ENCODE data around the gene BNC2. TPM values are rescaled to one million over a fixed set of nuclear protein-coding genes. Genes with fewer than 3 reads are reported as not detected.

BNC2 gene
- total and polyA plus RNA-seq, 5 donors from 2014 or later: not detected

DNA sequence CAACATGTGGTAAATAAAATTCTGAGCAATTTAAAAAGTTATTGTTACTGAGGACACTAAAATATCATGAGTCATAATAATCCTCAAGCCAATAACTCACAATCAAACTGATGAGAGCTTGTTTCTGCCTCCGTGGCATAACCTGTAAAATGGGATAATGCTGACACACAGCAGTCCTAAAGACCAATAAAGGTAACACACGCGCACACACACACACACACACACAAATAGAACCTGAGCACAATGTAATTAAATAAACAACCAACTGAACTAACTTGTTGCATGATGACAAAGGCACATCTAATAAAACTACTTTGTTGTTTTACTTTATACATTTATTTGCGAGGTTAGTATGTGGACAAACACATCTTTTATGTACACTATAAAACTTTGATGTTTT, 358.2 kb downstream of the BNC2 start:
- Histone ChIP-seq H3K4me3 (ENCODE audit: low read depth, low read length) (no peak overlapping the region), H3K36me3 (ENCODE audit: control insufficient read depth, insufficient read depth, low read length) (no peaks in the 10 kb centered on the region), H3K27ac (ENCODE audit: insufficient read depth, low read length, poor library complexity, severe bottlenecking) (no peak overlapping the region), H3K27me3 (ENCODE audit: control insufficient read depth, insufficient read depth, low read length) (no peaks in the 10 kb centered on the region), H3K9me3 (ENCODE audit: control insufficient read depth in 2 of 2, low read length in 2 of 2) (no peaks in the 10 kb centered on the region), H3K4me1 (ENCODE audit: control insufficient read depth, insufficient read depth, low read length, poor library complexity, severe bottlenecking) (no peaks in the 10 kb centered on the region)
- Mint-ChIP-seq H3K4me3 (no peak overlapping the region), H3K9me3 (peaks cover 0 to 7% (median 0%) of the 10 kb centered on the region in 7 donors), H3K27ac (no peak overlapping the region), H3K27me3 (no peaks in the 10 kb centered on the region), H3K36me3 (no peaks in the 10 kb centered on the region), H3K4me1 (no peaks in the 10 kb centered on the region)
- ATAC-seq (ENCODE audit: low read depth in 2 of 2) (no peak), DNase-seq (no peak)

DNA sequence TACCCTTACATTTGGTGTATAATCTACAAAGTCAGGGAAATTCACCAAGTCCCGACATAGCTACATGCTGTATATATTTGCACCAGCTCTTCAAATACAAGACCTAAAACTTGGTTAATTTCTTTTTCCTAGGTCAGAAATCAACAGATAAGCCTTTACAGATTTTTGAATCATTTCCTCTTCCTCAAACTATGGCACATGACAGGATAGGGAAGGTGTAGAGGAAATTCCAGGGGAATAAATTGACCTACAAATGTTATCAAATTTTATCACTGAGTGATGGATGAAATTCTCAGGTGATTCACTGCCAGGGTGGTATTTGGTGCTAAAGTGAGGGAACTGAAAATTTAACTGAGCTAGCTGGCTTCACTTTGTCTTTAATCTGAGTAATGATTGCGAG, 360.0 kb downstream of the BNC2 start:
- Mint-ChIP-seq H3K27me3 (no peaks in the 10 kb centered on the region), H3K4me3 (peak overlapping the region in 1 of 4 donors; percentile 15), H3K9me3 (peaks cover 0 to 7% (median 1%) of the 10 kb centered on the region in 7 donors), H3K36me3 (no peaks in the 10 kb centered on the region), H3K27ac (no peak overlapping the region), H3K4me1 (no peaks in the 10 kb centered on the region)
- DNase-seq: no peak
- Histone ChIP-seq H3K4me1 (ENCODE audit: control insufficient read depth, insufficient read depth, low read length, poor library complexity, severe bottlenecking) (no peaks in the 10 kb centered on the region), H3K27ac (ENCODE audit: insufficient read depth, low read length, poor library complexity, severe bottlenecking) (no peak overlapping the region), H3K36me3 (ENCODE audit: control insufficient read depth, insufficient read depth, low read length) (no peaks in the 10 kb centered on the region), H3K4me3 (ENCODE audit: low read depth, low read length) (no peak overlapping the region), H3K9me3 (ENCODE audit: control insufficient read depth in 2 of 2, low read length in 2 of 2) (no peaks in the 10 kb centered on the region), H3K27me3 (ENCODE audit: control insufficient read depth, insufficient read depth, low read length) (no peaks in the 10 kb centered on the region)
- ATAC-seq (ENCODE audit: low read depth in 2 of 2): no peak

DNA sequence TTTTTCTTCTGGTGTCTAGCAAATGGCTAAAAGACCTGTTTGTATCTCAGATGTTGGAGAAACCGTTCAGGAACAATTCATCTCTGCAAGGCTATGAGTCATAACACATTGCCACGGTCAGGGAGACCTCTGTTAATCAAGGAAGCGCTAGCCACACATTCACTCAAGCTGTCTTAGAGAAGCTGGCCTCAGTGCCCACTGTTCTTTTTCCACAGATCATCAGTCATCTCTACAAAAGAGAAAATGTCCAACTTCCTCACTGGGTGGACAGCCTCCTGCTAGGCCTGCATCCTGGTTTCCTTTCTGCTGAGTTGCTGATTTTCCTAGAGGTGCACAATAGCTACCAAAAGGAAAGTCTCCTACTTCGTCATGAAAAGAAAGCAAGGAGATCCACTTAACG, 360.5 kb downstream of the BNC2 start:
- Histone ChIP-seq H3K9me3 (ENCODE audit: control insufficient read depth in 2 of 2, low read length in 2 of 2) (no peaks in the 10 kb centered on the region), H3K4me3 (ENCODE audit: low read depth, low read length) (no peak overlapping the region), H3K27ac (ENCODE audit: insufficient read depth, low read length, poor library complexity, severe bottlenecking) (no peak overlapping the region), H3K4me1 (ENCODE audit: control insufficient read depth, insufficient read depth, low read length, poor library complexity, severe bottlenecking) (no peaks in the 10 kb centered on the region), H3K27me3 (ENCODE audit: control insufficient read depth, insufficient read depth, low read length) (no peaks in the 10 kb centered on the region), H3K36me3 (ENCODE audit: control insufficient read depth, insufficient read depth, low read length) (no peaks in the 10 kb centered on the region)
- Mint-ChIP-seq H3K9me3 (peaks cover 0 to 6% (median 1%) of the 10 kb centered on the region in 7 donors), H3K27ac (no peak overlapping the region), H3K4me1 (no peaks in the 10 kb centered on the region), H3K36me3 (no peaks in the 10 kb centered on the region), H3K27me3 (no peaks in the 10 kb centered on the region), H3K4me3 (no peak overlapping the region)
- no peak for DNase-seq
- no peak for ATAC-seq (ENCODE audit: low read depth in 2 of 2)

DNA sequence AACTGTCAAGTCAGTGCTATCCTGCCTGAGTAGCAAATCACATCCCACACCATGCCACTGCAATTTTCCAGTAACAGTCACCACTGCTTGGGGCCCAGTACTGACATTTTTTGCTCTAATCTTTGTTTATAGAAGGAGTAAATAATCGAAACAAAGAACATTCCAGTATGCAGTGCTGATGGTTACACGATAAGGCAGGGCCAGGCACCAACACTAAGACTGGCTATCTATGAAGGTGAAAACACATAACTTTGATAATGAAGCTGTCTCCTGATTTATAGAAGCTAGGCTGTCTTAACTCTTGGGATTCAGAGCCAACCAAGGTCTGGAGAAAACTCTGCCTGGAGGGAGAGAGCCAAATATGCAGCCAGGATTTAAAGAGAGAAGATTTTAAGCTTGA, 365.3 kb downstream of the BNC2 start:
- no peak overlapping the region for H3K27ac Mint-ChIP-seq
- Histone ChIP-seq H3K4me1 (ENCODE audit: control insufficient read depth, insufficient read depth, low read length, poor library complexity, severe bottlenecking) (no peaks in the 10 kb centered on the region), H3K36me3 (ENCODE audit: control insufficient read depth, insufficient read depth, low read length) (no peaks in the 10 kb centered on the region), H3K4me3 (ENCODE audit: low read depth, low read length) (no peak overlapping the region), H3K27me3 (ENCODE audit: control insufficient read depth, insufficient read depth, low read length) (no peaks in the 10 kb centered on the region), H3K9me3 (ENCODE audit: control insufficient read depth in 2 of 2, low read length in 2 of 2) (no peaks in the 10 kb centered on the region), H3K27ac (ENCODE audit: insufficient read depth, low read length, poor library complexity, severe bottlenecking) (no peak overlapping the region)
- ATAC-seq (ENCODE audit: low read depth in 2 of 2) (no peak), DNase-seq (no peak)
- H3K4me1 Mint-ChIP-seq: no peaks in the 10 kb centered on the region
- H3K4me3 Mint-ChIP-seq: no peak overlapping the region
- peaks cover 0 to 8% (median 1%) of the 10 kb centered on the region in 7 donors for H3K9me3 Mint-ChIP-seq
- no peaks in the 10 kb centered on the region for H3K27me3 Mint-ChIP-seq
- H3K36me3 Mint-ChIP-seq: no peaks in the 10 kb centered on the region

DNA sequence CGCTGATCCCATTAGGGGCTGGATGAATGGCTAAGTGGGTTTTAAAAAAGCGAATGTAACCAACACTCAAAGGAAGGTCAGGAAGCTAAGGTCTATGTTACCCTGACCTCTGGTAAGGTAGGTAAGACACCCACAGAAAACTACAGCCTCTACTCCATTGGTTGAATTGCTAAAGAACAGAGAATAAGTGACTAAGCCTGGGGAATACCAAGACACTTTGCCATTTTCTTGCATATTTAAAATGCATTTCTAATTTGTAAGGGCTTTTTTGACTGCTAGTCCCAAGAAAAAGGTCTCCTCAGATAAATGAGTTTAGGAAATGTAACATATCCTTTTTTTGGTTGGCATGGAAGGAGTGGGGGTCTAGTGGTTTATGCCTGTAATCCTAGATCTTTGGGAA, 368.7 kb downstream of the BNC2 start:
- no peak overlapping the region for H3K4me3 Mint-ChIP-seq
- H3K27ac Mint-ChIP-seq: no peak overlapping the region

DNA sequence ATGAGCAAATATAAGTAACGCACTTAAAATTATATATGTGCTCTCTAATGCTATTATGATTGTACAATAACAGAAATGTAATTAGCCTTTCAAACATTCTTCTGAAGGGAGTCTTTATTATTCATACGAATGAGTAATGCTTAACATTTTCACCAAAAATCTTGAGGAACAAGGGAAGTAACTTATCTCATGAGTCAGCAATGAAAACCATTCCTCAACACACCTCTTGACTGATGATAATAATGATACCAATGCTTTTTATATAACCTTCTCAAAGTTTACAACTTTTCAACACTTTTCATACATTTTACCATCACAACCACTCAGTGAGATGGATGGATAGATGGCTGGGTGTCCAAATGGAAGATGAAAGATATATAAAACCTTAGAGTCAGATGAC, 369.3 kb downstream of the BNC2 start:
- peaks cover 0 to 8% (median 3%) of the 10 kb centered on the region in 7 donors for H3K9me3 Mint-ChIP-seq
- no peaks in the 10 kb centered on the region for H3K4me1 ChIP-seq (ENCODE audit: control insufficient read depth, insufficient read depth, low read length, poor library complexity, severe bottlenecking)
- H3K9me3 ChIP-seq (ENCODE audit: control insufficient read depth in 2 of 2, low read length in 2 of 2): no peaks in the 10 kb centered on the region
- no peaks in the 10 kb centered on the region for H3K4me1 Mint-ChIP-seq
- H3K27me3 Mint-ChIP-seq: no peaks in the 10 kb centered on the region
- H3K36me3 ChIP-seq (ENCODE audit: control insufficient read depth, insufficient read depth, low read length): no peaks in the 10 kb centered on the region
- DNase-seq (no peak), ATAC-seq (ENCODE audit: low read depth in 2 of 2) (no peak)
- no peaks in the 10 kb centered on the region for H3K27me3 ChIP-seq (ENCODE audit: control insufficient read depth, insufficient read depth, low read length)
- H3K4me3 Mint-ChIP-seq: no peak overlapping the region
- H3K4me3 ChIP-seq (ENCODE audit: low read depth, low read length): no peak overlapping the region
- no peak overlapping the region for H3K27ac ChIP-seq (ENCODE audit: insufficient read depth, low read length, poor library complexity, severe bottlenecking)
- no peaks in the 10 kb centered on the region for H3K36me3 Mint-ChIP-seq
- H3K27ac Mint-ChIP-seq: no peak overlapping the region

More for the DNA sequence above, 368.7 kb downstream of the BNC2 start:
- ATAC-seq (ENCODE audit: low read depth in 2 of 2) (no peak), DNase-seq (no peak)
- Mint-ChIP-seq H3K4me1 (no peaks in the 10 kb centered on the region), H3K27me3 (no peaks in the 10 kb centered on the region), H3K9me3 (peaks cover 0 to 8% (median 3%) of the 10 kb centered on the region in 7 donors), H3K36me3 (no peaks in the 10 kb centered on the region)
- no peaks in the 10 kb centered on the region for H3K9me3 ChIP-seq (ENCODE audit: control insufficient read depth in 2 of 2, low read length in 2 of 2)
- no peak overlapping the region for H3K4me3 ChIP-seq (ENCODE audit: low read depth, low read length)
- no peaks in the 10 kb centered on the region for H3K4me1 ChIP-seq (ENCODE audit: control insufficient read depth, insufficient read depth, low read length, poor library complexity, severe bottlenecking)
- no peaks in the 10 kb centered on the region for H3K36me3 ChIP-seq (ENCODE audit: control insufficient read depth, insufficient read depth, low read length)
- no peak overlapping the region for H3K27ac ChIP-seq (ENCODE audit: insufficient read depth, low read length, poor library complexity, severe bottlenecking)
- no peaks in the 10 kb centered on the region for H3K27me3 ChIP-seq (ENCODE audit: control insufficient read depth, insufficient read depth, low read length)

DNA sequence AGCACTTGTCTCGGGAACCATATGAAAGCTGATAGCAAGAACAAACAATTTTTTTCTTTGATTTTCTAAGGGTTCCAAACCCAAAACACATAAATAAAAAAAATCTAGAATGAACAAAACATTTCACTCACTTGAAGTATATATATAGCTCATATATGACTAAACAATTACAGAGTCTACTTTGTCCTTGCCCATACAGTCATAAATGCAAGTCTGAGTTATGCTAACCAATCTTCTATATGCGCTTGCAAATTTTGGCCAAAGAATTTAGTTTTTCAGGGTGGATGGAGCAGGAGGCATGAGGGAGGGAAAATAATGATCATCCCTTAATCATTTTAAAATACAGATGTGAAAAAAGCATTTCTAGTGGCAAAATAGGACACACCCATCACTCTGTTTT, 370.1 kb downstream of the BNC2 start:
- Mint-ChIP-seq H3K4me3 (peak overlapping the region in 1 of 4 donors; percentile 34), H3K27ac (no peak overlapping the region), H3K9me3 (peaks cover 0 to 8% (median 3%) of the 10 kb centered on the region in 7 donors), H3K27me3 (no peaks in the 10 kb centered on the region), H3K4me1 (no peaks in the 10 kb centered on the region), H3K36me3 (no peaks in the 10 kb centered on the region)
- H3K4me1 ChIP-seq (ENCODE audit: control insufficient read depth, insufficient read depth, low read length, poor library complexity, severe bottlenecking): no peaks in the 10 kb centered on the region
- ATAC-seq (ENCODE audit: low read depth in 2 of 2) (no peak), DNase-seq (no peak)
- H3K4me3 ChIP-seq (ENCODE audit: low read depth, low read length): no peak overlapping the region
- H3K27ac ChIP-seq (ENCODE audit: insufficient read depth, low read length, poor library complexity, severe bottlenecking): no peak overlapping the region
- no peaks in the 10 kb centered on the region for H3K9me3 ChIP-seq (ENCODE audit: control insufficient read depth in 2 of 2, low read length in 2 of 2)
- H3K36me3 ChIP-seq (ENCODE audit: control insufficient read depth, insufficient read depth, low read length): no peaks in the 10 kb centered on the region
- H3K27me3 ChIP-seq (ENCODE audit: control insufficient read depth, insufficient read depth, low read length): no peaks in the 10 kb centered on the region

DNA sequence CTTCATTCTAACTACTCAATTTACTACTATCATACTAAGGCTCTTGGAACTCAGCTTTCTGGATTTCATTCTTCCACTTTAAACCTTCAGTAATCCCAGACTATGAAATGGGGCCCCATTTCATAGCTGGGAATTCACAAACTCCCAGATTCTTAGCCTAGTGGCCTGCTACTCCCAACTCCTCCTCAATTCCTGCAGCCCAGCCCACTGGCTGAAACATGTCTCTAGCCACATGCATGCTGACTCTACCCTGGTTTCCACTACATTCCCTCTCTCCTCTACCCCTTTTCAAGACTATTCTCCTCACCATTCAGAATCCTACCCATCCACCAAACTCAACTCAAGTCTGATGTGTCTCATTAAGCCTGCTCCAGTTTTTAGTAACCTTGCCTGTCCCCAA, 370.6 kb downstream of the BNC2 start:
- Histone ChIP-seq H3K4me1 (ENCODE audit: control insufficient read depth, insufficient read depth, low read length, poor library complexity, severe bottlenecking) (no peaks in the 10 kb centered on the region), H3K36me3 (ENCODE audit: control insufficient read depth, insufficient read depth, low read length) (no peaks in the 10 kb centered on the region), H3K9me3 (ENCODE audit: control insufficient read depth in 2 of 2, low read length in 2 of 2) (no peaks in the 10 kb centered on the region), H3K27ac (ENCODE audit: insufficient read depth, low read length, poor library complexity, severe bottlenecking) (no peak overlapping the region), H3K4me3 (ENCODE audit: low read depth, low read length) (no peak overlapping the region), H3K27me3 (ENCODE audit: control insufficient read depth, insufficient read depth, low read length) (no peaks in the 10 kb centered on the region)
- no peak overlapping the region for H3K4me3 Mint-ChIP-seq
- no peak overlapping the region for H3K27ac Mint-ChIP-seq
- H3K4me1 Mint-ChIP-seq: no peaks in the 10 kb centered on the region
- H3K9me3 Mint-ChIP-seq: peaks cover 0 to 6% (median 3%) of the 10 kb centered on the region in 7 donors
- H3K36me3 Mint-ChIP-seq: no peaks in the 10 kb centered on the region
- no peak for DNase-seq
- no peaks in the 10 kb centered on the region for H3K27me3 Mint-ChIP-seq
- no peak for ATAC-seq (ENCODE audit: low read depth in 2 of 2)
